Osteocyte (in vitro differentiated cells): Measurements from ENCODE around the gene SEMA4C. TPM values are rescaled to one million over a fixed set of nuclear protein-coding genes. Genes with fewer than 3 reads are reported as not detected.

Source experiments
- DNase-seq: peaks from one replicate; pipeline ENCODE4 v3.0.0; 2021; ENCODE audit warnings: mixed read lengths; ENCODE audit not compliant: unreplicated experiment; ENCODE audit errors: extremely low spot score
- H3K27ac Mint-ChIP-seq: one replicate; pipeline ENCODE4 v1.8.0; 2021; ENCODE audit warnings: mild to moderate bottlenecking, mixed read lengths; ENCODE audit not compliant: unreplicated experiment
- H3K27me3 Mint-ChIP-seq: one replicate; pipeline ENCODE4 v1.8.0; 2021; ENCODE audit warnings: mixed read lengths; ENCODE audit not compliant: unreplicated experiment
- H3K36me3 Mint-ChIP-seq: one replicate; pipeline ENCODE4 v1.8.0; 2021; ENCODE audit warnings: mixed read lengths; ENCODE audit not compliant: unreplicated experiment
- H3K4me1 Mint-ChIP-seq: one replicate; pipeline ENCODE4 v1.8.0; 2021; ENCODE audit warnings: mixed read lengths; ENCODE audit not compliant: unreplicated experiment
- H3K4me3 Mint-ChIP-seq: one replicate; pipeline ENCODE4 v1.8.0; 2021; ENCODE audit warnings: mild to moderate bottlenecking, moderate library complexity, mixed read lengths; ENCODE audit not compliant: unreplicated experiment
- H3K9me3 Mint-ChIP-seq: one replicate; pipeline ENCODE4 v1.8.0; 2021; ENCODE audit warnings: mixed read lengths; ENCODE audit not compliant: unreplicated experiment
- CTCF ChIP-seq: fragments of 200-600 bp; sonication (generic); IDR thresholded peaks from 2 replicates; pipeline ENCODE4 v1.5.0; 2021; ENCODE audit warnings: antibody characterized with exemption, mild to moderate bottlenecking, moderate library complexity
- total RNA-seq: library from RNA; stranded (reverse); gene quantifications from 2 replicates; pipeline ENCODE4 v1.2.1, GENCODE V29; 2021

SEMA4C gene
- total RNA-seq, 1 donor from 2014 or later, result 33.8 TPM

- Mint-ChIP-seq H3K4me1 (peaks cover 22% of the 10 kb centered on the region), H3K9me3 (no peaks in the 10 kb centered on the region), H3K4me3 (peak overlapping the region; percentile 86), H3K36me3 (peaks cover 14% of the 10 kb centered on the region), H3K27me3 (no peaks in the 10 kb centered on the region), H3K27ac (peak overlapping the region; percentile 90)
- no peak for TF ChIP-seq CTCF
- no peak for DNase-seq
Observed at GRCh38 chr2:96866986-96867755, 2.7 kb downstream of the SEMA4C start.

- Mint-ChIP-seq H3K4me3 (peak overlapping the region; percentile 45), H3K9me3 (no peaks in the 10 kb centered on the region), H3K27me3 (no peaks in the 10 kb centered on the region), H3K27ac (no peak overlapping the region), H3K36me3 (peaks cover 16% of the 10 kb centered on the region), H3K4me1 (peaks cover 22% of the 10 kb centered on the region)
- DNase-seq, result no peak
- TF ChIP-seq CTCF, result no peak
Observed at GRCh38 chr2:96866586-96866985, 3.3 kb downstream of the SEMA4C start.

DNA sequence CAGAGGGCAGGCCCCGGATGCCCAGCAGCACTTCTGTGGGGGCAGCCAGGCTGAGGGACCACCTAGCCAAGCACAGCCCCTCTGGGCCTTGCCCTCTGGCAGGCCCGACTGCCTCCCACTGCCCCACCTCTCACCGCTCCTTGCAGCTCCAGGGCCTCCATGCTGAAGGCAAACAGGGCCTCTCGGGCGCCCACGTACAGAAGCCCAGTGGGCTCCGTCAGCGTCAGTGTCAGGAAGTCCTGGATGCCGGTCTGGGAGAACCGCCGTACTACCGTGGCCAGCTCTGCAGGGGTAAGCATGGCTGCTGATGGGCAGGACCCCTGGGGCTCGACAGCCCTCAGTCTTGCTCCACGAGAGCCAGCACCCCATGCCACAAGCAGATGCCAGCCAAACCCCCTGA lies 3.7 kb downstream of the SEMA4C start:
- peaks cover 22% of the 10 kb centered on the region for H3K4me1 Mint-ChIP-seq

GRCh38 chr2:96865654-96866053 lies 4.2 kb downstream of the SEMA4C start:
- DNase-seq, result no peak
- H3K4me1 Mint-ChIP-seq, result peaks cover 21% of the 10 kb centered on the region
- no peak overlapping the region for H3K27ac Mint-ChIP-seq
- no peaks in the 10 kb centered on the region for H3K9me3 Mint-ChIP-seq
- H3K4me3 Mint-ChIP-seq, result no peak overlapping the region
- TF ChIP-seq CTCF, result no peak
- peaks cover 17% of the 10 kb centered on the region for H3K36me3 Mint-ChIP-seq
- no peaks in the 10 kb centered on the region for H3K27me3 Mint-ChIP-seq

More for the DNA sequence above, 3.7 kb downstream of the SEMA4C start:
- no peak overlapping the region for H3K27ac Mint-ChIP-seq
- no peaks in the 10 kb centered on the region for H3K9me3 Mint-ChIP-seq
- TF ChIP-seq CTCF, result no peak
- no peaks in the 10 kb centered on the region for H3K27me3 Mint-ChIP-seq
- no peak for DNase-seq
- no peak overlapping the region for H3K4me3 Mint-ChIP-seq
- peaks cover 17% of the 10 kb centered on the region for H3K36me3 Mint-ChIP-seq

DNA sequence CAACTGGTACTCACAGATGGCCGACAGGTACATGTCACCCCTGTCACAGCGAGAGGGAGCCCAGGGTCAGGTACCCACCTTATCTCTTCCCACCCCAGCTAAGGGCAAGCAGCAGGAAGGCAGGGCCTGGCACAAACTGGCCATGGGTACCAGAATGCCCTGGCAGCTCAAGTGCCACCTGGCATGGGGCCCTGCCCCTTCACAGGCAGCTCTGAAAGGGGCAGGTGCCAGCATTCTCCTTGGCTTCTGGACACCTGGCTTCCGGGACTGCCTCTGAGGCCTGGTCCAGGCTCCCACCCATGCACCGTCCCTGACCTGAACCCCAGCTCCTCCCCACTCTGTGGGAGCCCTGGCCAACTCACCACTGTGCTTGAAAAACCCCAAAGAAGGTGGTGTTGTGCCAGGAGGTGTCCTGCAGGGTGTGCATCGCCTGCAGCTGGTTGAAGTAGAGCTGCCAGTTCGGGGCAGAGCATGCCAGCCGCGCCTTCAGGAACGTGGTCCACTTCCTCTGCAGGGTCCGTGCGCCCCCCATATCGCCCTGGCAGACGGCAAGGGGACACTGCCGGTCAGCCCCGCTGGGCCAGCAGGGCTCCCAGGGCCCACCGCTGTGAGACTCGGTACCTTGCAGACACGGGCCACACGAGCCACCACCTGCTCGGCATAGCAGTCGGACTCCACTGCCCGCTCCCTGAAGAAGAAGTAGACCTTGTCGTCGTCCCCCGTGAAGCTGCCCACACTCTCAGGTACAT lies 5.4 kb downstream of the SEMA4C start:
- Mint-ChIP-seq H3K4me1 (peaks cover 27% of the 10 kb centered on the region), H3K27ac (no peak overlapping the region), H3K4me3 (no peak overlapping the region), H3K36me3 (peaks cover 17% of the 10 kb centered on the region), H3K27me3 (no peaks in the 10 kb centered on the region), H3K9me3 (no peaks in the 10 kb centered on the region)
- TF ChIP-seq CTCF, result no peak
- DNase-seq, result no peak
